GM21367 (cell line): ENCODE measurements around the gene TUBE1.
"Not testable (repeated sequence)": the region's sequence is repeated elsewhere in the genome, so short reads cannot be mapped to it uniquely, and the experiment has no call there.

Experiments used
- ATAC-seq: cut with Tn5 transposase; IDR thresholded peaks from one replicate; pipeline ENCODE4 v1.9.1; 2021; ENCODE audit not compliant: unreplicated experiment

Gene TUBE1

GRCh38 chr6:112065426-112065986 lies 21.8 kb downstream of the TUBE1 start:
- ATAC-seq: no peak

GRCh38 chr6:112062966-112063365 lies 24.3 kb downstream of the TUBE1 start:
- ATAC-seq: no peak

DNA sequence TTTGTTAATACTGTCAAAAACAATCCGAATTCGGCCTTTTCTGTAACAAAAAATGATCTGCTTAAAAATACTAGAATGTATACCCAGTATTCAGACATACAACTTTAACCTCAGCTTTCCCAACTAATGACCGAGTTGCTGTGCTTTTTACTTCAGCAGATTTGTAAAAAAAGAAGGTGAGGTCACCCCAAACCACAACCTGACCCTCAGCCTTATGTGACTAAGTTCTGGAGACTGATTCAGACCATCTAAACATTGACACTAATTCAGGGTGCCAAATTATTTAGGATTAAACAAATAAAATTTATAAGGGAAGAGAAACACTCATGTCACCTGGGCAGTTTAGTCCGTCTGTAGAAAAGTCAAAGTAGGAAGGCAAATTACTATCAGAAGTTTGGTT lies 25.7 kb downstream of the TUBE1 start:
- no peak for ATAC-seq

DNA sequence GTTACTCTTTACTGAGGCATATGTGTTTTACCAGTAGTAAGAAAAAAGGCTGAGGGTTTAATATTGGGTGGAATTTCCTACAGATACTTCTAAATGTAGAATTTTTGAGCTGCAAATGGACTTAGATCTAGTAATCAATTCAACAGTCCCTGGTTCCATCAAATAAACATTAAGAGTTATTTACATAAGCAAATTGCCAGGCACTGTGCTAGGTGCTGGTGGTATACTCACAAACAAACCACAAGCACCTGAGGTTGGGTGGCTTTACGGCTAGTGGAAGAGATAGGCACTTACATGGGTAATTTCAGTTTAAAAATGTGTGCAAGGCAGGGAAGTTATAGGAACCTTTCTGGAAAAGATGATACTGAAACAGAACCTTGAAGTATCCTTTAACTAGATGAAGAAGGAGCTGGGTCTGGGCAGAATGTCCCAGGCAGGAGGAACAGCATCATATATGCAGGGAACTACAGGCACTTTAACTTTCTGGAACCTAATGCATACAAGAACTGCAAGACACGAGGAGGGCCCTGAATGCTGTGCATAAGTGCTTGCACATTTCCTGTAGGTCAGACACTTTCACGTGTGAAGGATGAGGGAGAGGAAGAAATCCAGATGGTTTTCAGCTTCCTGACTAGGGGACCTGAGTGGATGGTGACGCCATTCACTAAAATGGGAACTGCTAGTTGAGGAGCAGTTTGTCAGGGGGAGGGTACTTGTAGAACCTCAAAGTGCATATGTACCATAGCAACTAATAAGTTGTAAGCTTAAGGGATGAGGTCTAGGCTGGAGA lies 28.8 kb downstream of the TUBE1 start:
- ATAC-seq: no peak

GRCh38 chr6:112054555-112055190 lies 32.6 kb downstream of the TUBE1 start:
- ATAC-seq: no peak

DNA sequence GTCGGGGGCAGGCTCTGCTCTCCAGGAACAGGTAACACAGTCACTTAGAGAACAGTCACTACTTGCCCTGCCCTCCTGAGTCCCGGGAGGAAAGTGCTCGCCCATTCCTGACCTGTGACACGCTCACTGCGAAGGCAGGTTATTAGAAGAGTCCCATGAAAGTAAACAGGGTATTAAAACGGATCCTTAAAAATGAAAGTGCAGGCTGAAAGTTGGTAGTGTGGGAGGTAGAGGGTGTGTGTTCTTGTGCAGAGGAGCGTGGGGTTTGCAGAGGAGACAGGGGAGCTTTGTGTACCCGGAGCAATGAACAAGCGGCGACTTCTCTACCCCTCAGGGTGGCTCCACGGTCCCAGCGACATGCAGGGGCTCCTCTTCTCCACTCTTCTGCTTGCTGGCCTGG lies 33.3 kb downstream of the TUBE1 start, which contains the start of gene CCN6:
CCN6 (plus strand) TSS at position 104 of the 400 bp plus-strand sequence; CDS start at position 358, 254 bp downstream.
- ATAC-seq: no peak

- not testable (repeated sequence) for ATAC-seq
Observed at GRCh38 chr6:112051251-112051740, 36.0 kb downstream of the TUBE1 start.

- no peak for ATAC-seq
Observed at GRCh38 chr6:112050429-112050828, 36.9 kb downstream of the TUBE1 start.

GRCh38 chr6:112049996-112050395 lies 37.3 kb downstream of the TUBE1 start:
- ATAC-seq: no peak

GRCh38 chr6:112049026-112049799 lies 38.1 kb downstream of the TUBE1 start:
- ATAC-seq: no peak

DNA sequence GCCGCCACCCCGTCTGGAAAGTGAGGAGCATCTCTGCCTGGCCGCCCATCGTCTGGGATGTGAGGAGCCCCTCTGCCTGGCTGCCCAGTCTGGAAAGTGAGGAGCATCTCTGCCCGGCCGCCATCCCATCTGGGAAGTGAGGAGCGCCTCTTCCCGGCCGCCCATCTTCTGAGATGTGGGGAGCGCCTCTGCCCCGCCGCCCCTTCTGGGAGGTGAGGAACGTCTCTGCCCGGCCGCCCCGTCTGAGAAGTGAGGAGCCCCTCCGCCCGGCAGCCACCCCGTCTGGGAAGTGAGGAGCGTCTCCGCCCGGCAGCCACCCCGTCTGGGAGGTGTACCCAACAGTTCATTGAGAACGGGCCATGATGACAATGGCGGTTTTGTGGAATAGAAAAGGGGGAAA lies 39.8 kb downstream of the TUBE1 start:
- ATAC-seq: not testable (repeated sequence)

DNA sequence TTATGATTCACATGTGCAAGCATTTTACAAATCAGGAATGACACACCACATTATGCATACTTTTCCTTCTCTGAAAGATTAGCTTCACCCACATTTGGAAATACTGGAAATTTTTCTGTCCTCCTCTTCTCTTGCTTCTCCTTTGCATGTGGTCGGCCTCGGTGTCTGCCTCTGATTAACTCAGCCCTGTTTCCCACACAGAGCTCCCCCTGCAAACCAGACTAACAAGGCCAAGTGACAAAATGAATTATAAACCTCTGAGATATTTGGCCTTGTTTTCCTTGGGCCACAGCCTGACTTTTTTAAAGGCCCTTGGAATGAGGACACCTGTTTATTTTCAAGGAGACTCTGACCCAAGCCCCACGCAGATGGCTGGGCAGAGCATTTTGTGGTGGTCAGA lies 42.4 kb downstream of the TUBE1 start:
- ATAC-seq: no peak

DNA sequence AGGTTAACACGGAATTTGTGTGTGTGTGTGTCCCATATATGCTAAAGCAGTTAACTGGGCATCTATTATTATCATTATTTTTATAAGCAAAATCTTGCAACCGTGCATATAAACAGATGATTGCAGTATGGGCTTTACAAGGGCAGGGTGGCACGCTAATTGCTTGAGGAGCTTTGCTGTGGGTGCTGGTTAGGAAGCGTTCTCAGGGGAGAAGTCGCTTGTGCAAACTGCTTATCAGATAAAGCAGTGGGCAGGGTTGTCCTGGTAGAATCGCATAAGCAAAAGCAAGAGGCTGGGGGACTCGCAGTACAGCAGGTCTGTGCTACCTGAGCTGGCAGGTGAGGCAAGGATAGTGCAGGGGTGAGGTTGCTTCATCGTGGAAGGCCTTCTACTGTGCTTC lies 43.1 kb downstream of the TUBE1 start:
- no peak for ATAC-seq

GRCh38 chr6:112043032-112044007 lies 44.0 kb downstream of the TUBE1 start:
- ATAC-seq: peak; percentile 90

- no peak for ATAC-seq
Observed at GRCh38 chr6:112041535-112041934, 45.7 kb downstream of the TUBE1 start.

GRCh38 chr6:112040956-112041355 lies 46.3 kb downstream of the TUBE1 start:
- ATAC-seq: no peak

- no peak for ATAC-seq
Observed at GRCh38 chr6:112039431-112039770, 47.9 kb downstream of the TUBE1 start.

DNA sequence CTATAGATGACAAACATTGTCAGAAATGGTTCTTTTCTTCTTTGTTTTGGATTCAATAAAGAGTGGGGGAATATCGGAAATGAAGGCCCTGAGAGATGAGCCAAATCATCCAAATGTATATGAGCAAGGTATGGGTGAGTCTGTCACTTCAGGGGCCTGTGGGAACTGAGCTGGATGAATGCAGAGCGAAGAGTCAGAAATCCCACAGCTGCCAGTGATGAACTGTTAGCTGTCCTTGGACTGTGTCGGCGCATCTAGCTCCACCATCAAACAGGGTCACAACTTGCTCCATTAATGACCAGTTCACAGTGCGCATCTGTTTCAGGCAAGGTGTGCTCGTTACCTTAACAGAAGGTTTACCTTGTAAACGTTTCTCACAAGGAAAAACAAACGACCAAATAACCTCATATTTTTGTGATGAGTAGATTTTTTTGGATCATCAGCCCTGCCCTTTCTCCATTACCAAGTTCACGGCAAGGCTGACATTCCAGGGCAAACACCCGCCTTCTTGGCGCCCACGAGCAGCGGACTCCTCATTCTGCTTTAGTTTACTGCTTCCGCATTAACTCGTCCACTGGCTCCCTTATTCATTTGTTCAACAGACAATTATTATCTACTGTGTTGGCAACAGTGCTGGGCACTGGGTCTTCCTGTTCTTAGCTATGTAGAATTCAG lies 48.4 kb downstream of the TUBE1 start:
- ATAC-seq: no peak

- ATAC-seq: no peak
Observed at GRCh38 chr6:112038268-112038667, 49.0 kb downstream of the TUBE1 start.

DNA sequence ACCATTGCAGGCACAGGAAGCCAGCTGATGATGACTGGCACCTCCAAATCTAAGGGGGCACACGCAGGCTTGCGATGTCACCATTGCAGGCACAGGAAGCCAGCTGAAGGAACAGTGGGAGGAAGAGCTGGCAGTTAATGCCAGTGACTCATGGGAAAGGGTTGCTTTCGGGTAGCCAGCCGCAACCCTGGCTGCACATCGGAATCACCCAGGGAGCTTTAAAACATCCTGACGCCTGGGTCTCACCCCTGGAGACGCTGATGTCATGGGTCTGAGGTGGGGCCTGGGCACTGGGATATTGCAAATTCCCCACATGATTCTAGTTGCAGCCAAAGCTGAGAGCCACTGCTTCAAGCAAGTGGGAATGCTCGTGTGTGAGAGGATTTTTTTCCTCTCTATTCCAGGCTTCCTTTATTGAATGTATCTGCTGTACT lies 49.5 kb downstream of the TUBE1 start:
- ATAC-seq: no peak
